ENCODE results near the gene CCNY.

- TF ChIP-seq CTCF (IDR thresholded peaks at IDR 0.05): no peak
- no peak for TF ChIP-seq POLR2A (IDR thresholded peaks at IDR 0.05; ENCODE audit: low read length)
- no peak for TF ChIP-seq FOSL2 (IDR thresholded peaks at IDR 0.05)
- no peak for TF ChIP-seq FOSL2 (CRISPR knock-in tag; IDR thresholded peaks at IDR 0.05)
Measured at GRCh38 chr10:35362701-35363350, 26.5 kb downstream of the CCNY start.
